Osteocyte (in vitro differentiated cells): ENCODE measurements around the gene MAP1LC3B2. TPM values are rescaled to one million over a fixed set of nuclear protein-coding genes. Genes with fewer than 3 reads are reported as not detected.
A peak's percentile ranks its signal among the peaks of the same experiment; 100 is the strongest.

ENCODE experiments used
- DNase-seq: peaks from one replicate; pipeline ENCODE4 v3.0.0; 2021; ENCODE audit warnings: mixed read lengths; ENCODE audit not compliant: unreplicated experiment; ENCODE audit errors: extremely low spot score
- H3K27ac Mint-ChIP-seq: one replicate; pipeline ENCODE4 v1.8.0; 2021; ENCODE audit warnings: mild to moderate bottlenecking, mixed read lengths; ENCODE audit not compliant: unreplicated experiment
- H3K27me3 Mint-ChIP-seq: one replicate; pipeline ENCODE4 v1.8.0; 2021; ENCODE audit warnings: mixed read lengths; ENCODE audit not compliant: unreplicated experiment
- H3K36me3 Mint-ChIP-seq: one replicate; pipeline ENCODE4 v1.8.0; 2021; ENCODE audit warnings: mixed read lengths; ENCODE audit not compliant: unreplicated experiment
- H3K4me1 Mint-ChIP-seq: one replicate; pipeline ENCODE4 v1.8.0; 2021; ENCODE audit warnings: mixed read lengths; ENCODE audit not compliant: unreplicated experiment
- H3K4me3 Mint-ChIP-seq: one replicate; pipeline ENCODE4 v1.8.0; 2021; ENCODE audit warnings: mild to moderate bottlenecking, moderate library complexity, mixed read lengths; ENCODE audit not compliant: unreplicated experiment
- H3K9me3 Mint-ChIP-seq: one replicate; pipeline ENCODE4 v1.8.0; 2021; ENCODE audit warnings: mixed read lengths; ENCODE audit not compliant: unreplicated experiment
- CTCF ChIP-seq: fragments of 200-600 bp; sonication (generic); IDR thresholded peaks from 2 replicates; pipeline ENCODE4 v1.5.0; 2021; ENCODE audit warnings: antibody characterized with exemption, mild to moderate bottlenecking, moderate library complexity
- total RNA-seq: library from RNA; stranded (reverse); gene quantifications from 2 replicates; pipeline ENCODE4 v1.2.1, GENCODE V29; 2021

MAP1LC3B2 gene
- total RNA-seq, 1 donor from 2014 or later, result 2.1 TPM

- no peak for DNase-seq
- no peaks in the 10 kb centered on the region for H3K9me3 Mint-ChIP-seq
- H3K27ac Mint-ChIP-seq, result no peak overlapping the region
- H3K4me1 Mint-ChIP-seq, result peaks cover 40% of the 10 kb centered on the region
- no peaks in the 10 kb centered on the region for H3K27me3 Mint-ChIP-seq
- H3K4me3 Mint-ChIP-seq, result no peak overlapping the region
- H3K36me3 Mint-ChIP-seq, result no peaks in the 10 kb centered on the region
- TF ChIP-seq CTCF, result no peak
These were observed 31.1 kb upstream of the MAP1LC3B2 start for GRCh38 chr12:116528065-116528464.

- H3K36me3 Mint-ChIP-seq, result no peaks in the 10 kb centered on the region
- H3K4me1 Mint-ChIP-seq, result peaks cover 42% of the 10 kb centered on the region
- DNase-seq, result no peak
- TF ChIP-seq CTCF, result no peak
- no peaks in the 10 kb centered on the region for H3K27me3 Mint-ChIP-seq
- H3K9me3 Mint-ChIP-seq, result no peaks in the 10 kb centered on the region
- H3K27ac Mint-ChIP-seq, result no peak overlapping the region
- H3K4me3 Mint-ChIP-seq, result no peak overlapping the region
These were observed 30.7 kb upstream of the MAP1LC3B2 start for GRCh38 chr12:116528498-116528897.

- H3K27ac Mint-ChIP-seq, result no peak overlapping the region
These were observed 30.1 kb upstream of the MAP1LC3B2 start for GRCh38 chr12:116529048-116529447.

GRCh38 chr12:116529686-116530085 lies 29.5 kb upstream of the MAP1LC3B2 start:
- no peak for TF ChIP-seq CTCF
- H3K9me3 Mint-ChIP-seq, result no peaks in the 10 kb centered on the region
- no peak overlapping the region for H3K27ac Mint-ChIP-seq
- peaks cover 43% of the 10 kb centered on the region for H3K4me1 Mint-ChIP-seq
- no peaks in the 10 kb centered on the region for H3K36me3 Mint-ChIP-seq
- H3K27me3 Mint-ChIP-seq, result no peaks in the 10 kb centered on the region
- H3K4me3 Mint-ChIP-seq, result no peak overlapping the region
- no peak for DNase-seq

More at GRCh38 chr12:116529048-116529447, 30.1 kb upstream of the MAP1LC3B2 start:
- H3K4me3 Mint-ChIP-seq, result no peak overlapping the region
- DNase-seq, result no peak
- peaks cover 43% of the 10 kb centered on the region for H3K4me1 Mint-ChIP-seq
- H3K27me3 Mint-ChIP-seq, result no peaks in the 10 kb centered on the region
- H3K9me3 Mint-ChIP-seq, result no peaks in the 10 kb centered on the region
- no peak for TF ChIP-seq CTCF
- H3K36me3 Mint-ChIP-seq, result no peaks in the 10 kb centered on the region

GRCh38 chr12:116532428-116532827 lies 26.8 kb upstream of the MAP1LC3B2 start:
- TF ChIP-seq CTCF, result no peak
- Mint-ChIP-seq H3K36me3 (no peaks in the 10 kb centered on the region), H3K9me3 (no peaks in the 10 kb centered on the region), H3K4me3 (peak overlapping the region; percentile 87), H3K27me3 (no peaks in the 10 kb centered on the region), H3K4me1 (peaks cover 46% of the 10 kb centered on the region), H3K27ac (no peak overlapping the region)
- DNase-seq, result no peak
